Daoy (cell line): ENCODE results near the gene ODAD2. TPM values are rescaled to one million over a fixed set of nuclear protein-coding genes. Genes with fewer than 3 reads are reported as not detected.
"Not testable (repeated sequence)": the region's sequence is repeated elsewhere in the genome, so short reads cannot be mapped to it uniquely, and the experiment has no call there.

Experiments
- DNase-seq: peaks from one replicate; pipeline ENCODE4 v3.0.0-alpha.2; 2015; ENCODE audit warnings: low read depth
- total RNA-seq: library from RNA; depleted of rRNA; stranded (reverse); fragments of >200 nt; shearing (Covaris generic); gene quantifications from 2 replicates; pipeline ENCODE4 v1.2.3, GENCODE V29; 2014

Gene ODAD2
- total RNA-seq, 1 experiment from 2014 or later, result 1.9 TPM

DNA sequence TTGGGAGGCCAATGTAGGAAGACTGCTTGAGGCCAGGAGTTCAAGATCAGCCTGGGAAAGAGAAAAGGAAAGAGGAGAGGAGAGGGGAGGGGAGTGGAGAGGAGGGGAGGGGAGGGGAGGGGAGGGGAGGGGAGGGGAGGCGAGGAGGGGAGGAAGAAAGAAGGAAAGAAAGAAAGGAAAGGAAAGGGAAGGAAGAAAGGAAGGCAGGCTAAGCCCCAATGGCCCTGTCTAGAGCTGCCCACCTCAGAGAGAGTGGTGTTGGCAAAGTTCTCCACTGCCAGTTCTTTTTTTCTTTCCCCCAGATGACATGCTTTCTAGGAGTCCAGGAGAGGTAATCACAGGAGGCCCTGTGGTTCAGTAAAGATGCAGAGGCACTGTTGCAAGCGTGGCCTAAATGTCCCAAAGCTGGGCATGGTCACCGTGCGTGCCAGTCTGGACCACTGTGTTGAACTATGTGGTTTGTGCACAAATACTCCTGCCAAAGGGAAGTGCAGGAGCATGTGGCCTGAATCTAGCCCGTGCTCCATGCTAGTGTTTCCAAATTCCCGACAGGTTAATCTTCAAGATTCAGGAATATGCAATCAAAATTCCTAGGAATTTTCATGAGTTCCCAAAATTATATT lies 39.7 kb downstream of the ODAD2 start:
- DNase-seq, result peak; percentile 53

DNA sequence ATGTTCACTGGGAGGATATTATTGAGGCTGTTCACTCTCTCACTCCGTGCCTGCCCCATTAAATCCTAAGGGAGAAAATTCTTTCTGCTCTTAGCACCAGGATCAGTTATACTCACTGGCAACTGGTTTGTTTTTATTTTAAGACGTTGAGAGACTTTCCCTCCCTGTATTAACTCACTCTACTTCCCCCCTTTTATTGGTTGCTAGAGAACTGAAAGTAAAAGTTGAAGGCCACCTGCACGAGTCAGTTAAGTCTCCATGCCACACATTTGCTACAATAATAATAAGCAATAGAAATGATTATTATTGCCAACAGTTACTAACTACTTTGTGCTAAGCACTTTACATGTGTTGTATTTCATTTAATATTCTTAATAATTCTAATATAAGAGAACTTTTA lies 40.5 kb downstream of the ODAD2 start:
- DNase-seq, result not testable (repeated sequence)

DNA sequence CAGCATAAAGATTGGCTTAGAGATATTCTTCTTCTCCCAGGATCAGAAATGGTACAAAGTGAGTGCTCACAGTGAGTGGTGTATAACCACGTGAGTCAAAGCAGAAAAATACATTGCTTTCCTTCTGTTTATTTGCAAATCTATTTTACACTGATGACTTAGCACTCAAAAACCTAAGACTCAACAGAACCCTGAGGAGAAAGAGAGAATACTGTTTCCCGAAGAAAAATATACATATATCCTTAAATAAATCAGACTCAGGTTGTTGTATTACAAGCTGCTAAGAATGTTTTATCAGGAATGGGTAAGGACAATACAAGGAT lies 48.7 kb downstream of the ODAD2 start:
- DNase-seq, result no peak

DNA sequence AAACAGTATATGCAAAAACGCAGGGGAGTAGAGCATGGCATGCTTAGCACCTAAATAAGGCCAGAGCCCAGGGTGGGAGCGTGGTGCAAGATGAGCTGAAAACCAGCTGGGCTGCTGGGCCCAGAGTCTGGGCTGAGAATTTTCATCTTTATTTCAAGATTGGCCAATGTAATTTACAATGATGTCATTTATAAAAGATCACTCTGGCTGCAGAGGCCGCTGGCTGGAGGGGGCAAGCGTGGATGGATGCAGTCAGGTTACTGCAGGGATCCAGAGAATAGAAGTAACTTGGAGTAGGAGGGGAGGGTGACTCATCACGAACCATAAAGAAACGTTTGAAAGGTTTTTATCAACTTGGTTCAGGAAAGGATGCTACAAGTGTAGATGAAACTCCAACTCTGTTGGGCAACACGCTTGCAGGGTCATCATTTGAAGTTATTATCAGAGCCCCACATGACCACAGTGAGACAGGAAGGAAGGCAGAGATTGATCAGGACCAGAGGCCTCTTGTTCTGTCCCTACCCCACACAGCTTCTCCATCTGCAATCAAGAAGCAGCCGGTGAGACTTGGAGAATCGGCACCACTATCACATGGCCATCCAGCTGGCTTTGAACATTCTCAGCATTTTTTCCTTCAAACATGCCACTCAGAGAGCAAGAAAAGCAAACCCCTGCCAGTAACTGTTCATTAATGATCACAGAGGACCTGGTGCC lies 49.2 kb downstream of the ODAD2 start:
- no peak for DNase-seq

DNA sequence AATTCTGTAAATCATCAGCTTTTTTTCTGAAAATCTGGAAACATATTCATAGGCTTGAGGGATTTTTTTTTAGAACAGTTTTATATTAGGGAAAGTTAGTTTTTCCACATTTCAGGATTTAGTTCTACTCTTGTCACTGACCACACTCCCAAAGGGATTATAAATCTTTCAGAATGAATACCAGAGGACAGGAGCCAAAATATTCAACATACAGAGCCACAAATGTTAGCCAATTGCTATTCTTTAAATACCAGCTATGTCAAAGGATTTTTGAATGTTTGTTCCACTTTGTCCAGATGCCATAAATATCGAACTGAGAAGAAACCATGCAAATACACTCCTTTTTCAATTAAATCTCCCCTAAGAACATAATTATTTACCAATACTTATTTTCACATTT lies 50.7 kb downstream of the ODAD2 start:
- DNase-seq, result no peak

DNA sequence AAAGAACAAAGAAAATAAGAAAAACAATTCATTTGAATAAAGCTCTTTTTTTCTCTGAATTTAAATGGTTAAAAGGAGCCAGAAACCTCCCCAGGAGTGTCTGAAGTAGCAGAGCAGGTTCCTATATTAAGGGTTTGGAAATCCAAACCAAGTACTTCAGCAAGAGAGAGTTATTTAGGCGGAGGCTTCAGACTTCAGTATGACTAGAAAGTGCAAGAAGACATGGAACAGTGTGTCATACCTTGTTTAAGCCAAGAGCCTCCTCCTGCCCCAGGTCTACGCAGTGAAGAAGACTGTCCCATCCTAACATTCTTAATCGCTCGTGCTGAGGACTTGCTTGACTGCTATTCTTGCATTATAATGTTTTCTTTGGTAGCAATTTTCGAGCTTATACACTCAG lies 51.3 kb downstream of the ODAD2 start:
- DNase-seq, result no peak

DNA sequence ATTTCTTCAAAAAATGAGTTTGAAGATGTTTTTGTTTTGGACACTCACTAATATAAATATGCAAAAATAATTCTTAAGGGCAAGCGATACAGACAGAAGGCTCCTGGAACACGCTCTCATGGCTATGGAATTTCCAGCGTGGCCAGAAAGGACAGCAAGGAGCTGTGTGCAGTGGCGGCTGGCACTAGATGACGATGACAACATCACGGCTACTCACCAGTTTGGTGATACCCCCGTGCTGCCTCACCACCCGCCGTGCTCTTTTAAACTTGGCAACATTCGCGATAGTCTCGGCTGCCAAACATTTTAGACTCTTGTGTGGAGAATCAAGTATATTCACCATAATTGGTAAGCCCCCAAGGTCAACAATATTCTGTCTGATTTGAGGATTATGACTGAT lies 54.9 kb downstream of the ODAD2 start:
- peak; percentile 38 for DNase-seq

DNA sequence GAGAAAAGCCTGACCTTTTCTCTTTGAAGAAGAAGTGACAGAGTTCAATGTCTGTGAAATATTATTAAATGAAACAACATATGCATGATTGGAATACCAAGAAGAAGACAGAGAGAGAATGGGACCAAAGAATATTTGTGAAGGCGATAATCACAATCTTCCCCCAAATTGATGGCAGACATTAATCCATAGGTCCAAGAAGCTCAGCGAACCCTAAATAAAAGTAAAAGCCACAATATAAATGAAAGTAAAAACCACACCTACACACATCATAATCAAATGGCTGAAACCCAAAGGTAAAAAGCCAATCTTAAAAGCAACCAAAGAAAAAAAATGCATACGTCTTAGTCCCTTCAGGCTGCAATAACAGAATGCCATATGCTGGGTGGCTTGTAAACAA lies 84.0 kb downstream of the ODAD2 start:
- DNase-seq, result no peak

DNA sequence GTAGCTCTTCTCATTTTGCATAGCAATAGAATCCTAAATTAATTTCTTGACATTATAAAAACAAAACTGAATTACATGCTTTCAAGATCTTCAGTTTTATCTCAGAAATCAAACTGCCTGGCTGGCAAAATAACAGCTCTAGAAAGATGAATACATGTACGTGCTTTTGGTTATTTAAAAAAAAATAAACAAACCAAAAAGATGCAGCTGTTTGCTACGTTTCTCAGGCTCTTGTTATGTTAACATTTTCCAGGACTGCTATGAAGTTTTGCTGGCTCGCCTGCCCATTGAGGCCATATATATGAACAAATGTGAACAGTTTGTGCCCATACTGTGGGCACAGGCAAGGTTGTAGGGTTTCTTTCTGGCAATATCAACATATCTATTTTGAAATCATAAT lies 86.6 kb downstream of the ODAD2 start:
- no peak for DNase-seq

DNA sequence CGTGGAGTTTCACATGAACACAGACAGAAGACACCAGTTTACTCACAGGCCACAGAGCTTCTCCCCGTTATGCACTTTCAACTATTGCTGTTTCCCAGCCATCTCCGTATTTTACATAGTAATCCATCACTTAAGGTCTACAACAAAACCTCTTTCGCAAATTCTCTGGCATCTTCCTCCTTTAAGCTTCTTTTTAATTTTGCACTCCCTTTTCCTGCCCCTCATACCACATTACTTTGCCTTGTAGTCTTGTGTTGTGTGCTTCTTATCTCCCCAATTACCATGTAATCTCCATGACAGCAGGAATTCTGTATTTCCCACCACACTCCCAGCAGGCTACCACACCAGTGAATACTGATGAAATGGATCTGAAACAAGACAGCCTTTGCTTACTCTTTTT lies 87.3 kb downstream of the ODAD2 start:
- no peak for DNase-seq

DNA sequence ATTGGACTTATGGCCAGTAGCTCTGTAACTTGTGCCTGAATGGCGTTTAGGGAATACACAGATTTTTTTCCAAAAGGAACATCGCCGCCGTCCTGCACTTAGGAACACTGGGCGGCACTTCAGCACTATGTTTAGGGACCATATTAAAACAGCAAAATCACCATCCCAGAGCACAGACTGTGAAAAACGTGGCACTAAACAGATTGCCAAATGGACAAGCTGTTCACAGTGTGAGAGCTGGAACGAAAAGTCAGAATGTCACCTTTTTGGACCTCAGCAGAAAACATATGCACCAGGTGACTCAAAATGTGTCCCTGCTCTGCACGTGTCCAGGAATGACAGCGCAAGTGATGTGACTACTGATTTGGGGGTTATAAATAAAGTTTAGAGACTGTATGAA lies 87.9 kb downstream of the ODAD2 start:
- DNase-seq, result no peak

DNA sequence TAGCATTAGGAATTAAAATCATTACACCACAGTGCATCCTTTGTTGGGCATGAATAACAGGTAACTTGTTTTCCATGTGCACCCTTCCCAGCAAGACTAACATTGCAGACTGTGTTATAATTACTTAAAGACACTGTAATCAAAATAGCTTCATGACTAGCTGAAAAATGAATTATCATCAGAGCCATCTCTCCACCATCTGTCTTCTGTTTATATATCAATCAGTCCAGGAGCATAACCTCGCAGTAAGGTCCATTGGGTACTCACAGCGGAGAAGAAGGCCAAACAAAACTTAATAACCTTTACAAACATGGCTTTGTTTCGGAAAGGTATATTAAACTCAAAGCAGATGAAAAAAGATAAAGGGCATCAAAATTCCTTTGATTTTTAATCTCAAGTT lies 90.6 kb downstream of the ODAD2 start:
- DNase-seq, result no peak

DNA sequence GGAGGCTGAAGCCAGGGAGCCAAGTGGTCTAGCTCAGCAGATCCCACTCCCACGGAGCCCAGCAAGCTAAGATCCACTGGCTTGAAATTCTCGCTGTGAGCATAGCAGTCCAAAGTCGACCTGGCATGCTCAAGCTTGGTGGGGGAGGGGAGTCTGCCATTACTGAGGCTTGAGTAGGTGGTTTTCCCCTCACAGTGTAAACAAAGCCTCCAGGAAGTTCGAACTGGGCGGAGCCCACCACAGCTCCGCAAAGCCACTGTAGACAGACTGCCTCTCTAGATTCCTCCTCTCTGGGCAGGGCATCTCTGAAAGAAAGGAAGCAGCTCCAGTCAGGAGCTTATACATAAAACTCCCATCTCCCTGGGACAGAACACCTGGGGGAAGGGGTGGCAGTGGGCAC lies 99.4 kb downstream of the ODAD2 start:
- DNase-seq, result peak; percentile 58

DNA sequence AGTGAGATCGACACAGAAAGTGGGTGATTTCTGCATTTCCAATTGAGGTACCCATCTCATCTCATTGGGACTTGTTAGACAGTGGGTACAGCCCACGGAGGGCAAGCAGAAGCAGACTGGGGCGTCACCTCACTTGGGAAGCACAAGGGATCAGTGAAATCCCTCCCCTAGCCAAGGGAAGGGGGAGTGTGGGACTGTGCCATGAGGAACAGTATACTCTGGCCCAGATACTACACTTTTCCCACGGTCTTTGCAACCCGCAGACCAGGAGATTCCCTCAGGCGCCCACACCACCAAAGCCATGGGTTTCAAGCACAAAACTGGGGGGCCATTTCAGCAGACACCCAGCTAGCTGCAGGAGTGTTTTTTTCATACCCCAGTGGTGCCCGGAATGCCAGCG lies 99.8 kb downstream of the ODAD2 start:
- DNase-seq, result peak; percentile 7

DNA sequence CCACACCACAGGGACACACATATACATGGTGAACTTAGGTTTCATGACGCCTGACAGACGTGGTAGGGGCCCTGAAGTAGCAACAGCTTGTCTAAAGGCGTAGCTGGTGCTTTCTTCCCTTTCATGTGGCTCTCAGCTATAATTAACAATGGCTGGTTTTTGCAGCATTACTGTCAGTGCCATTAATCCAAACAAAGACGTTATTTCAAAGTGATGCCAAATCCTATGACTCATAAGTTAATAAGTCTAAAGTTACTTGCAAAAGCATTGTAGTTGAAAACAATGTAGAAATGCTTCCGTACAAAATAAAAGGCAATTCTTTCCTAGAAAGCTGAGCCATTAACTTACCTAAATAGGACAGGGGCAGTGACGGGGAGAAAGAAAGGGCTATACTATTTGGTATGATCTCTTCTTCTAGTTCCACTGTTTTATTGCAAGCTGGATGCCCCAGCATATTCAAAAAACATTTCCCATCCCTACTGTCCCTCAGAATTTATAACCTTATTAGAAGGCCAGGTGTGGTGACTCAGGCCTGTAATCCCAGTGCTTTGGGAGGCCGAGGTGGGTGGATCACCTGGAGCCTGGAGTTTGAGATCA lies 105.4 kb downstream of the ODAD2 start:
- peak; percentile 5 for DNase-seq

DNA sequence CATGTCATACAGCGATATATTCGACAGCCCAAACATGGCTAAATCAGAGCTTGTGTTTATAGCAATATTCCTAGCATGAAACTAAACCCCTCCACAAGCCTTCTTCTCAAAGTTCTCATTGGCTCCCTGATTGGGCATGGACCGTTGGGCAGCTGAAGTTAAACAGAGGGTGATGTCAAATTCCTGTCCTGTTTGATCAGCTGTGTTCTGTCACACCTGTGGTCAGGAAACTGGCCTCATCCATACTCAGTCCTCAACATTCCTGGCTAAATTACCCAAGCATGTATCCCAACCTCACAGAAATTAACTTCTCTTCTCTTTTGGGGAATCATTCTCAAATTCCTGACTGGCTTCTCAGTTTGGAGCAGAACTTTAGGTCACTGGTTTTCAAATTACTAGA lies 107.9 kb downstream of the ODAD2 start:
- no peak for DNase-seq

DNA sequence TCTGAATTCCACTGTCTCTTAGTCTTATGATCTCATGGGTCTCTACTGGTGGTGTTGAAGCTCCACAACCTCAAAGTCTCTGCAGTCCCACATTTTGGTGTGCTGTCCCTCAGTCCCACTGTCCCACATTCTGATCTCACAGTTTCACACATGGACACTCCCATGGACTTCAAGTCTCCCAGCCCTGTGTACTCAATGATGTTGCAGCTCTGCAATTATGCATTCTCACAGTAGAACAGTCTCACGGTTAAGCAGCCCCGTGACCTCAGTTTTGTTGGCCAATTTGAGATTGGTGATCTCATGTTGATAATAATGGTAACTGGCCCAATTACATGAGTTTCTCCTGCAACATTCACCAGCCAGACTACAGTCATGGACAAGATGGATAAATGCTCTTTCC lies 109.4 kb downstream of the ODAD2 start:
- no peak for DNase-seq

DNA sequence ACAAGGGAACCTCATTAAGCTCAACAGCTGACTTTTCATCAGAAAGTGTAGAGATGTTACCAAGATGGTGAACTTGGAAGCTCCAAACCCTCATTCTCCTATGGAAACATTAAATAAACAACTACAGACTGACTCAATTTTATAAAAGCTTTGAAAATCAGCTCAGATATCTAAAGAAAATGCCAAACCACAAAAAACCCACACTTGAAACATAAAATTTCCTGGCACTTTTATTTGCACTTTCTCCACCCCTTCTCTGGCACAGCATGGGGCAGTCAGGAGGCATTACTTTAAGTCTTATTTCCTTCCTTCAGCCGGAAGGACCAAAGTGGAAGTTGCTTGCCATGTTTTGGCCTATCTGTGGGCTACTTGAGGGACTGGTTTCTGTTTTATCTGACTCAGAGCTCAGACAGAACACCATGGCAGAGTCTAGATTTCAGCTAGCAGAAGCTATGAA lies 114.7 kb downstream of the ODAD2 start:
- DNase-seq, result no peak

DNA sequence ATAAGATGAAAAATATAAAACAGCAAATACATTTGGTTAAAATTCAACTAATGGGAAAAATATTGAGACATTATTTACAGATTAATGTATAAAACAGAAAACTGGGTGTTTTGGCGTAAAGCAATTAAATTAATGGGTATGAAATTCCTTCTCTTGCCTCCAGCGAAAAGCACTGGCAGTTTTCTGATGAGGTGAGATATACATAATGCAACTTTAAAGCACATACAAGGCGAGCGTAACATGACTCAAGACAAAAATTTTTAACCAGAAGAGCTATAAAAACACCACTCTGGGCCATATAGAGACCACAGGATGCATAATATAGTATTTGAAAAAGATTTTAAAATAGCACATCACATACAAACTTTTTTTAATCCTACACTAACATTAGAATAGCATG lies 120.6 kb downstream of the ODAD2 start:
- DNase-seq, result no peak

DNA sequence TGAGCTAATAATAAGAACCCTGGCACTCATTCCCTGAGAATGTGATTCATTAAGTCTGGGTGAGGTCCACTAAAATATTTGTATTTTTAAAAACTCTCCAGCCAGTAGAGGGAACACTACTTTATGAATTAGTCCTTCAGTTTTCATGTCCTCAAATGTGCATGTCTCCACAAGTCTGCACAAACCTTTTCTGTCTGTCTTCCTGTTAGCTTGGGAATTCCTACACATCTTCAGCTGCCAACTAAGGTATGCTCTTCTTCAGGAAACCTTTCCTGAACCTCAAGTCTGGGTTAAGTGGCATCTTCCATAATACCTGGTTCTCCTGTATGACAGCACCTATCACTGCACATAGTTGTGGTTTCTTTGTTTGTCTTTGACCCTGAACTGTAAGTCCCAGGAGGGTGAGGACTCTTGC lies 133.7 kb downstream of the ODAD2 start:
- no peak for DNase-seq

DNA sequence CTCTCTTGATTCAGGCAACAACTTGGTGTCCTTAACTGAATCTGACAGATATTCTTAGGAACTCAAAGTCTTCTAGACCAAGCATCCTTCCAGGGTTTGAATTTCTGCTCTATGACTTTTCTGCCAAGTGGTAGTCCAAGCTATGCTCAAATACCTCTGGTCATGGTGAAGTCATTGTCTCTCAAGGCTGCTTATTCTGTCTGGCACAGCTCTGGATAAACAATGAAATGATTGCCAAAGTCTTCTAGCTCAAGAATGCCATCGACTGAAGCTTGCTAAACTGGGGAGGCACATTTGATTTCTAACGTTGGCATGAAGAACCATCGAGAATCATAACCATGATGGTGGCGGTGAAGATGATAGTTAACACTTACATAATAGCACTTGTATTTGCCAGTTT lies 137.1 kb downstream of the ODAD2 start:
- no peak for DNase-seq

DNA sequence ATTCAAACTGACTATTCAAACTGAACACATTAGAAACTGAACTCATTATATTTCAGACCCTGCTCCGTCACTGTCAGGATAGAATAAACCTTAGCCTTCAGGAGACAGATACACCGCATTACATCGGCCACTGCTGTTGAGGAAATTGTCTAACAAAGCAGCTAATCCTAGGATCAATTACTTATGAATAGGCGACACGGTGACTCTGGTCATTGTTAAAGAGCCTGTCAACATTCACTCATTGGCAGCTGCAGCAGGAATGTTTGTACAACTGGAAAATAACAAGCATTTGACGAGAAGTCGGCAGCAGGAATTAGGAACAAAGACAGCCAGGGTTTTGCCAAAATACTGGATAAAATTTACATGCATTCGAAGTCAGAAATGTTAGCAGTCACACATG lies 141.3 kb downstream of the ODAD2 start:
- no peak for DNase-seq

DNA sequence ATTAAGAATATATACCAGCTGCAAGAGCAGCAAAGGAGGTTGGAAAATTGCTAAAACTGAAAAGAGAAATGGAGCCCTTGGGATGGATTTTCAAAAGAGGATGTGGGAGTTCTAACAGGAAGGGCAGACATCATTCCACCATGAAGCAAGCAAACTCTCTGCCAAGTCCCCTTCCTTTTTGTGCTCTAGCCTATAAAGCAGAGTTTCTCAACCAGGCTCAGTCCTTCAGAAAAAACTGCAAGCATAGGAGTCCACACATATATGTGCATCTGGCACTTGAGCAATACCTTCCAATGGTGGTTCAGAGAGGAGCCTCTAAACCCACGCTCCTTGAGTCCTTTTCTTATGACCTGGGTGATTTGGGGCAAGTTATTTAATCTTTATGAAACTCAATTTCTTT lies 154.7 kb downstream of the ODAD2 start:
- DNase-seq, result no peak

DNA sequence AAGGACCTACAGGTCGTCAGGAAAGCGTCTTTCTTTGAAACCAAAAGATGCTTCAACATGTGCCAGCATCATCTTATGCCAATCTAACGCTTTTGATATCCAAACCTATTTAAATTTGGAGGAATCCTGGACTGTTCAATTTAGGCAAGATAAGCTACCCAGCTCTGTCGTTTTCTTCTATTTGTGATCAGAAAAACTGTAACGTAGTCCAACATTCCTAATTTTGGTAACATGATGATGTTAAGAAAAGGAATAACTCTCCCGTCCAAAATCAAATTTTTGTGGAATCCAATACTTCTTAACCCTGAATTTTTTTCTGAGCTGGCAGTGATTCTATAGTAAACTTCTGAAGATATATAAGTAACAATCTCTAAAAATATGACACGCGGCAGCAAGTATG lies 160.0 kb downstream of the ODAD2 start:
- DNase-seq, result no peak
